Measurements from ENCODE around the gene ZBTB7C.

ZBTB7C gene

DNA sequence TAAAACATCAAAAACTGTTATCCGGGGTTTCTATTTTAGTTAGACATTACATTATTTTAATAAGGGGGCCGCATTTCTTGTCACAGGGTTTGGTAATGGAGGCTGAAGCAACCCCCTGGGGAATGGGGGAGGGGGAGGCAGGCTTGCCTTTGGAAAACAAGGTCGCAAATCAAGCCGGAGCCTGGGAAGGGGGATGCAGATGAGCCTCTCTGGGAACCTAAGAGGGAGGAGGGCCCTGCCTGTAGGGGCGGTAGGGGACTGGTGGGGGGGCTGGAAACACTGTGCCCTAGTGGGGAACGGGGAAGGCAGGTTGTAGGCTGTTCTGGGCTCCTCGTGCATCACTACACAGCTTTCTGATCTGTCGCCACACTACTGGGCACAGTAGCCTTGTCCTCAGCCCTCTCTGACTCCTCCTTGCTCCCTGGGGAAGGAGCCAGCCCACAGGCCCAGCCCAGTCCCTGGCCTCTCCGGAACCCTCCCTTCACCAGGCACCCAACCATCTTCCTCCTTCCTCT, 308.5 kb downstream of the ZBTB7C start:
- Histone ChIP-seq H2AFZ (ENCODE audit: low read depth, low read length) (no peak overlapping the region), H3K9ac (ENCODE audit: low read depth, low read length) (no peak overlapping the region)
- ATAC-seq (ENCODE audit: insufficient read depth, low read depth): no peak

DNA sequence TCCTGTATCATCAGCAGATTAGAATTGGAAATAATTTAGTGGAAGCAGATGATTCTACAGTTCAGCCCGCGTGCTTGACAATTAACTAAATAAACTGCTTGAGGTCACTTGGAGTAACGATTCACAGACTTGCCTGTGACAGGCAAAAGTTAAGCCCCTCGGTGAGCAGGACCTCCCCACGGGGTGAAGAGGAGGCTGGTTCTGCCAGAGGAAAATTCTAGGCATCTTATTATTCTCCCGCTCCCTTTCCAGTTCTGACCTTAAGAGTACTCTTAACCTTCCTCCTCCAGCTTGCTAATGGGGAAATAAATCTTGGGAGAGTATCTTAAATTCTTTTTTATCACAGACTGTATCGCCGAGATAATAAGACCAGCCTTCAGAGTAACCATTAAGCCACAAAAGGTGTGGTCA, 309.0 kb downstream of the ZBTB7C start:
- Histone ChIP-seq H4K20me1 (ENCODE audit: insufficient read depth, low read length) (peaks cover 4% of the 10 kb centered on the region; the same call in 1 of the 2 replicates), H2AFZ (ENCODE audit: low read depth, low read length) (no peak overlapping the region), H3K27ac (ENCODE audit: low read length) (no peak overlapping the region), H3K79me2 (ENCODE audit: insufficient read depth, low read length) (no peaks in the 10 kb centered on the region), H3K27me3 (ENCODE audit: insufficient read depth, low read length, poor library complexity) (no peaks in the 10 kb centered on the region), H3K9me3 (ENCODE audit: insufficient read depth, low read length, severe bottlenecking) (no peaks in the 10 kb centered on the region), H3K4me3 (ENCODE audit: low read depth in 1 of 2, low read length in 2 of 2) (no peak overlapping the region), H3K9ac (ENCODE audit: low read depth, low read length) (no peak overlapping the region), H3K4me2 (ENCODE audit: insufficient read depth, low read length) (no peak overlapping the region), H3K36me3 (ENCODE audit: insufficient read depth, low read length) (no peaks in the 10 kb centered on the region), H3K4me1 (ENCODE audit: insufficient read depth, low read length) (no peaks in the 10 kb centered on the region)
- TF ChIP-seq CTCF (IDR thresholded peaks at IDR 0.05; ENCODE audit: borderline replicate concordance, extremely low read depth, low read length, poor library complexity, severe bottlenecking) (no peak), EZH2 (IDR thresholded peaks at IDR 0.05; ENCODE audit: borderline replicate concordance, low read depth, low read length, severe bottlenecking) (no peak)
- ATAC-seq (ENCODE audit: insufficient read depth, low read depth): no peak
- no peak for DNase-seq

More for the DNA sequence above, 308.5 kb downstream of the ZBTB7C start:
- no peak overlapping the region for H3K4me2 ChIP-seq (ENCODE audit: insufficient read depth, low read length)
- peaks cover 4% of the 10 kb centered on the region; the same call in 1 of the 2 replicates for H4K20me1 ChIP-seq (ENCODE audit: insufficient read depth, low read length)
- TF ChIP-seq EZH2 (IDR thresholded peaks at IDR 0.05; ENCODE audit: borderline replicate concordance, low read depth, low read length, severe bottlenecking): no peak
- no peak for TF ChIP-seq CTCF (IDR thresholded peaks at IDR 0.05; ENCODE audit: borderline replicate concordance, extremely low read depth, low read length, poor library complexity, severe bottlenecking)
- H3K9me3 ChIP-seq (ENCODE audit: insufficient read depth, low read length, severe bottlenecking): no peaks in the 10 kb centered on the region
- H3K4me3 ChIP-seq (ENCODE audit: low read depth in 1 of 2, low read length in 2 of 2): no peak overlapping the region
- DNase-seq: no peak
- no peaks in the 10 kb centered on the region for H3K27me3 ChIP-seq (ENCODE audit: insufficient read depth, low read length, poor library complexity)
- H3K79me2 ChIP-seq (ENCODE audit: insufficient read depth, low read length): no peaks in the 10 kb centered on the region
- no peaks in the 10 kb centered on the region for H3K4me1 ChIP-seq (ENCODE audit: insufficient read depth, low read length)
- H3K36me3 ChIP-seq (ENCODE audit: insufficient read depth, low read length): no peaks in the 10 kb centered on the region
- no peak overlapping the region for H3K27ac ChIP-seq (ENCODE audit: low read length)

GRCh38 chr18:48099481-48100164, 309.6 kb downstream of the ZBTB7C start:
- Histone ChIP-seq H3K79me2 (ENCODE audit: insufficient read depth, low read length) (no peaks in the 10 kb centered on the region), H3K36me3 (ENCODE audit: insufficient read depth, low read length) (no peaks in the 10 kb centered on the region), H3K9ac (ENCODE audit: low read depth, low read length) (no peak overlapping the region), H3K4me3 (ENCODE audit: low read depth in 1 of 2, low read length in 2 of 2) (no peak overlapping the region), H3K4me1 (ENCODE audit: insufficient read depth, low read length) (no peaks in the 10 kb centered on the region), H3K27me3 (ENCODE audit: insufficient read depth, low read length, poor library complexity) (no peaks in the 10 kb centered on the region), H2AFZ (ENCODE audit: low read depth, low read length) (no peak overlapping the region), H3K4me2 (ENCODE audit: insufficient read depth, low read length) (no peak overlapping the region), H4K20me1 (ENCODE audit: insufficient read depth, low read length) (peaks cover 4% of the 10 kb centered on the region; the same call in 1 of the 2 replicates), H3K9me3 (ENCODE audit: insufficient read depth, low read length, severe bottlenecking) (no peaks in the 10 kb centered on the region), H3K27ac (ENCODE audit: low read length) (no peak overlapping the region)
- ATAC-seq (ENCODE audit: insufficient read depth, low read depth) (no peak), DNase-seq (no peak)
- TF ChIP-seq CTCF (IDR thresholded peaks at IDR 0.05; ENCODE audit: borderline replicate concordance, extremely low read depth, low read length, poor library complexity, severe bottlenecking): no peak
- TF ChIP-seq EZH2 (IDR thresholded peaks at IDR 0.05; ENCODE audit: borderline replicate concordance, low read depth, low read length, severe bottlenecking): no peak
